Activated gamma-delta T cell treated with anti-CD3 and anti-CD28 coated beads, Interleukin-2, amount 50 U/mL, for 16 hours (primary cell): ENCODE measurements around the gene NALCN.

ENCODE experiments used
- DNase-seq: peaks from one replicate; pipeline ENCODE4 v3.0.0-alpha.2; 2020; ENCODE audit warnings: low read depth

Gene NALCN

GRCh38 chr13:101283782-101284181, 132.5 kb downstream of the NALCN start:
- no peak for DNase-seq

- no peak for DNase-seq
Measured at GRCh38 chr13:101272886-101273285, 143.4 kb downstream of the NALCN start.

GRCh38 chr13:101271681-101272245, 144.5 kb downstream of the NALCN start:
- no peak for DNase-seq

- DNase-seq: no peak
Measured at GRCh38 chr13:101267656-101268055, 148.7 kb downstream of the NALCN start.

GRCh38 chr13:101265934-101266333, 150.4 kb downstream of the NALCN start:
- no peak for DNase-seq

- no peak for DNase-seq
Measured at GRCh38 chr13:101264931-101265330, 151.4 kb downstream of the NALCN start.

- DNase-seq: no peak
Measured at GRCh38 chr13:101262306-101262705, 154.0 kb downstream of the NALCN start.

GRCh38 chr13:101258509-101258908, 157.8 kb downstream of the NALCN start:
- DNase-seq: no peak

- DNase-seq: no peak
Measured at GRCh38 chr13:101258071-101258470, 158.2 kb downstream of the NALCN start.

- no peak for DNase-seq
Measured at GRCh38 chr13:101248739-101249514, 167.4 kb downstream of the NALCN start.

GRCh38 chr13:101242720-101243119, 173.6 kb downstream of the NALCN start:
- DNase-seq: no peak

- DNase-seq: no peak
Measured at GRCh38 chr13:101238555-101238954, 177.8 kb downstream of the NALCN start.

- DNase-seq: no peak
Measured at GRCh38 chr13:101231751-101232428, 184.4 kb downstream of the NALCN start.

- DNase-seq: no peak
Measured at GRCh38 chr13:101230271-101230890, 185.9 kb downstream of the NALCN start.

- DNase-seq: no peak
Measured at GRCh38 chr13:101219609-101220265, 196.6 kb downstream of the NALCN start.

- DNase-seq: no peak
Measured at GRCh38 chr13:101218484-101218883, 197.8 kb downstream of the NALCN start.

GRCh38 chr13:101217086-101217485, 199.2 kb downstream of the NALCN start:
- no peak for DNase-seq

- DNase-seq: no peak
Measured at GRCh38 chr13:101211261-101211660, 205.0 kb downstream of the NALCN start.

GRCh38 chr13:101210774-101211173, 205.5 kb downstream of the NALCN start:
- DNase-seq: no peak

GRCh38 chr13:101209206-101209893, 207.0 kb downstream of the NALCN start:
- no peak for DNase-seq

GRCh38 chr13:101205408-101205807, 210.9 kb downstream of the NALCN start:
- DNase-seq: no peak
